Measurements from ENCODE around the gene MAP2K1. TPM values are rescaled to one million over a fixed set of nuclear protein-coding genes. Genes with fewer than 3 reads are reported as not detected.

Gene MAP2K1
- total RNA-seq, 4 donors from 2014 or later, result 29.5 to 37.6 (median 35.9) TPM

GRCh38 chr15:66405615-66406014 is 18.9 kb downstream of the MAP2K1 start:
- H3K4me1 ChIP-seq, result peaks cover 25 to 43% (median 38%) of the 10 kb centered on the region in 4 donors
- DNase-seq (ENCODE audit: extremely low spot score), result no peak
- 69% methylated on average over 3 of the region's 3 CpGs for WGBS
- H3K27ac ChIP-seq (replicated peaks in 1 of 4), result no peak overlapping the region
- no peak overlapping the region for H3K4me3 ChIP-seq
- intact Hi-C loops (cut with DNase I), result no loop called here
- H3K9me3 ChIP-seq, result no peaks in the 10 kb centered on the region
- H3K36me3 ChIP-seq, result no peaks in the 10 kb centered on the region
- no peaks in the 10 kb centered on the region for H3K27me3 ChIP-seq
- TF ChIP-seq POLR2AphosphoS5 (IDR thresholded peaks at IDR 0.05) (no peak), POLR2A (IDR thresholded peaks at IDR 0.05; ENCODE audit: low read depth) (no peak), EP300 (IDR thresholded peaks at IDR 0.05) (no peak)
- TF ChIP-seq, protein P1, sequence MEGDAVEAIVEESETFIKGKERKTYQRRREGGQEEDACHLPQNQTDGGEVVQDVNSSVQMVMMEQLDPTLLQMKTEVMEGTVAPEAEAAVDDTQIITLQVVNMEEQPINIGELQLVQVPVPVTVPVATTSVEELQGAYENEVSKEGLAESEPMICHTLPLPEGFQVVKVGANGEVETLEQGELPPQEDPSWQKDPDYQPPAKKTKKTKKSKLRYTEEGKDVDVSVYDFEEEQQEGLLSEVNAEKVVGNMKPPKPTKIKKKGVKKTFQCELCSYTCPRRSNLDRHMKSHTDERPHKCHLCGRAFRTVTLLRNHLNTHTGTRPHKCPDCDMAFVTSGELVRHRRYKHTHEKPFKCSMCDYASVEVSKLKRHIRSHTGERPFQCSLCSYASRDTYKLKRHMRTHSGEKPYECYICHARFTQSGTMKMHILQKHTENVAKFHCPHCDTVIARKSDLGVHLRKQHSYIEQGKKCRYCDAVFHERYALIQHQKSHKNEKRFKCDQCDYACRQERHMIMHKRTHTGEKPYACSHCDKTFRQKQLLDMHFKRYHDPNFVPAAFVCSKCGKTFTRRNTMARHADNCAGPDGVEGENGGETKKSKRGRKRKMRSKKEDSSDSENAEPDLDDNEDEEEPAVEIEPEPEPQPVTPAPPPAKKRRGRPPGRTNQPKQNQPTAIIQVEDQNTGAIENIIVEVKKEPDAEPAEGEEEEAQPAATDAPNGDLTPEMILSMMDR (IDR thresholded peaks at IDR 0.05), result no peak

- Histone ChIP-seq H3K9me3 (no peaks in the 10 kb centered on the region), H3K4me3 (no peak overlapping the region), H3K27ac (replicated peaks in 1 of 4) (no peak overlapping the region), H3K36me3 (no peaks in the 10 kb centered on the region), H3K27me3 (no peaks in the 10 kb centered on the region), H3K4me1 (peaks cover 25 to 43% (median 33%) of the 10 kb centered on the region in 4 donors)
- DNase-seq (ENCODE audit: extremely low spot score), result no peak
- 96% methylated on average over 4 of the region's 4 CpGs for WGBS
- TF ChIP-seq, protein P1 (IDR thresholded peaks at IDR 0.05), result no peak
- TF ChIP-seq POLR2AphosphoS5 (IDR thresholded peaks at IDR 0.05), result no peak
- no peak for TF ChIP-seq POLR2A (IDR thresholded peaks at IDR 0.05; ENCODE audit: low read depth)
- TF ChIP-seq EP300 (IDR thresholded peaks at IDR 0.05), result no peak
- intact Hi-C loops (cut with DNase I), result no loop called here
Observed at GRCh38 chr15:66408254-66408653, 21.5 kb downstream of the MAP2K1 start.

DNA sequence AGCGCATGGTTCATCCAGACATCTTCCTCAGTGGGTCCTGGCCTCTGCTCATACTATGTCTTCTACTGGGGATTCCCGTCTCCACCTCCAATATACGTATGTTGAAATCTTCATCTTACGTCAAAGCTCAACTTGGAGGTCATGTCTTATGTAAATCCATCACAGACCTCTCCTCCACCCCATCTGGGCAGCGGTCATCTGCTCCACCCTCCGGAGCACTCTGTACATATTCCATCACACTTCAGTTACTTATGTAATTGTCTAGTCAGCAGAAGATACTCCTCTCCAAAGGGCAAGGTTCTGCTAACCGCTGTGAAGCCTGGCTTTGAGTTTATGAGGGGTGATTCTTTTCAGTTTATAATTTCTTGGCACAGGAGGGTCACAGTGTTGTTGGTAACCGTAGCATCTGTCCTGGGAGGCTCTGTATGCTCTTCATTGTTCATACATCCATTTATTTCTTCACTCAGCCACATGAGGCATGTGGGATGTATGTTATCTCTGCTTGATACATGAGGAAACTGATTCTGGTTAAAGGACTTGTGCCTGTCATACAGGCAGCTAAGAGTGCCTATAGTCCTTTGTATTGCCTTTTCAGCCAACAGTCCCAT is 22.1 kb downstream of the MAP2K1 start:
- WGBS, result 80% methylated on average over 8 of the region's 8 CpGs
- intact Hi-C loops (cut with DNase I), result no loop called here

GRCh38 chr15:66409565-66410108 is 22.9 kb downstream of the MAP2K1 start:
- no peak for DNase-seq (ENCODE audit: extremely low spot score)
- Histone ChIP-seq H3K27ac (replicated peaks in 1 of 4) (no peak overlapping the region), H3K27me3 (no peaks in the 10 kb centered on the region), H3K4me1 (peaks cover 17 to 33% (median 23%) of the 10 kb centered on the region in 4 donors), H3K36me3 (no peaks in the 10 kb centered on the region), H3K4me3 (no peak overlapping the region), H3K9me3 (peaks cover 0 to 5% (median 0%) of the 10 kb centered on the region in 4 donors)
- 84% methylated on average over 3 of the region's 3 CpGs for WGBS
- TF ChIP-seq POLR2AphosphoS5 (IDR thresholded peaks at IDR 0.05), result no peak
- TF ChIP-seq POLR2A (IDR thresholded peaks at IDR 0.05; ENCODE audit: low read depth), result no peak
- TF ChIP-seq, protein P1 (IDR thresholded peaks at IDR 0.05), result no peak
- TF ChIP-seq EP300 (IDR thresholded peaks at IDR 0.05), result no peak
- intact Hi-C loops (cut with DNase I), result no loop called here

More for the DNA sequence above, 22.1 kb downstream of the MAP2K1 start:
- Histone ChIP-seq H3K27me3 (no peaks in the 10 kb centered on the region), H3K4me1 (peaks cover 24 to 42% (median 32%) of the 10 kb centered on the region in 4 donors), H3K36me3 (no peaks in the 10 kb centered on the region), H3K9me3 (no peaks in the 10 kb centered on the region), H3K4me3 (no peak overlapping the region), H3K27ac (replicated peaks in 1 of 4) (no peak overlapping the region)
- DNase-seq (ENCODE audit: extremely low spot score), result no peak
- TF ChIP-seq POLR2AphosphoS5 (IDR thresholded peaks at IDR 0.05) (no peak), POLR2A (IDR thresholded peaks at IDR 0.05; ENCODE audit: low read depth) (no peak), EP300 (IDR thresholded peaks at IDR 0.05) (no peak)
- TF ChIP-seq, protein P1 (IDR thresholded peaks at IDR 0.05), result no peak
